ENCODE data around the gene THSD4.

DNA sequence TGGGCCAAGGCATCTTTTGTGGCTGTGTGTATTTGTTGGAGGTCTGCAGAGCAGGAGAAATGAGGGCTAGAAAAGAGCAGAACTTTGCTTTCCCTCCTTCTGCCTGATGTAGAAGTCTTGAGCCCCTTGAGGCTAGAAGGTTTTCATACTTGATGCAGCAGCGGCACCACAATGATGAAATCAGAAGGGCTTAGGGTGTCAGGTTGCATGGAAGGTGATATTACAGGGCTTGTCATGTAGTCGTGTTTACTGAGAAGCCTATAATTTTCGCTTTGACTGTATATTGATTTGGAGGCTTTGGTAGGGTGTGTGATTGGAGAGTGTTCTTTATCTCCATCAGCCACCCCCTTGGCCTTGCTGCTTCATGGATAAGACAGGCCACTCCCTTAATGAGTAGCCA is 339.8 kb downstream of the THSD4 start:
- TF ChIP-seq SUZ12 (IDR thresholded peaks at IDR 0.05; ENCODE audit: extremely low read depth, insufficient read depth, insufficient read length) (no peak), YY1 (IDR thresholded peaks at IDR 0.05; ENCODE audit: insufficient read depth, insufficient read length) (no peak)

Data from NT2/D1 (cell line).